Pancreas (tissue), 10 donors: ENCODE results near the gene TGM3. TPM values are rescaled to one million over a fixed set of nuclear protein-coding genes. Genes with fewer than 3 reads are reported as not detected.

Experiments used
- ATAC-seq, 4 donors: fragments of 200-7000 bp; cut with Tn5 transposase; one replicate each; pipeline versions ENCODE4 v1.8.0 to v1.9.1; 2020; ENCODE audit warnings: mild to moderate bottlenecking in 4 of 4, moderate library complexity in 4 of 4
- DNase-seq, 6 donors: peaks; one replicate each; pipeline ENCODE4 v3.0.0-alpha.2; 2020
- FAIRE-seq: peaks from 2 replicates; lab custom pipeline; 2012; peaks lifted over from hg19 to GRCh38; lab: Jason Lieb, UNC
- H3K27ac ChIP-seq, 4 donors: fragments of 200-600 bp; sonication (generic); 1 replicate in 3 of 4; 2 replicates in 1 of 4; pipeline versions ENCODE4 v1.5.0 to v1.8.0; 2020
- H3K27me3 ChIP-seq, 4 donors: fragments of 200-600 bp; one replicate each; pipeline ENCODE4 v1.8.0; 2021
- H3K36me3 ChIP-seq, 3 donors: fragments of 200-600 bp; sonication (generic) in 1 of 3; one replicate each; pipeline versions ENCODE4 v1.5.0 to v1.8.0; 2020 to 2021
- H3K4me1 ChIP-seq, 3 donors: fragments of 200-600 bp; one replicate each; pipeline ENCODE4 v1.8.0; 2021
- H3K4me3 ChIP-seq, 4 donors: fragments of 200-600 bp; sonication (generic) in 2 of 4; one replicate each; pipeline versions ENCODE4 v1.5.0 to v1.8.0; 2020 to 2021
- H3K9me3 ChIP-seq, 4 donors: fragments of 200-600 bp; one replicate each; pipeline ENCODE4 v1.8.0; 2021
- CTCF ChIP-seq, 4 donors: fragments of 200-600 bp; sonication (generic) in 3 of 4; IDR thresholded peaks; one replicate each; pipeline versions ENCODE4 v1.5.0 to v1.8.0; 2021; ENCODE audit warnings: antibody characterized with exemption in 4 of 4
- WGBS, 2 donors: extraction: QIAGEN DNeasy Blood & Tissue Kit; methylation state at CpG; one replicate each; pipeline ENCODE4 v1.1.7; 2013; 5-methylcytosine and 5-hydroxymethylcytosine counted together
- intact Hi-C, 3 donors: fragments of 100-400 bp; cut with DNase I; formaldehyde crosslinking; loops; one replicate each; pipeline versions ENCODE4 v1.11.1 to v1.14.2; 2022
- polyA plus RNA-seq, 2 donors: library from polyadenylated mRNA; stranded (reverse); fragments of 200-250 nt; gene quantifications; one replicate each; pipeline ENCODE4 v1.2.3, GENCODE V29; 2013
- total RNA-seq, 6 donors: library from RNA; stranded (reverse); fragmentation: NEBNext Ultra II Directional in 4 of 6; extraction: Animal tissue kit (Norgen Biotek cat#: 25700) in 4 of 6; gene quantifications; one replicate each; pipeline versions ENCODE4 v1.2.1 to v1.2.4, GENCODE V29; 2021 to 2023
- donor health status: healthy with polysubstance abuse.
- donor health status: DM: no; HTN: no; CAD: no; lungs with moderate emphysema.
- donor health status: DM: no; HTN: no; CAD: no.
- donor health status: control.
- donor health status: control.
- donor health status: Bipolar disorder and iron deficiency.
- donor health status: DM: yes; HTN: yes; CAD: no.
- donor health status: DM: no; HTN: no; CAD: no.
- donor health status: DM: no; HTN: no; CAD: no.
- donor health status: DM: yes; HTN: yes; CAD: no.

Gene TGM3
- total and polyA plus RNA-seq, 8 donors, result 0.06 to 0.40 (median 0.31) TPM; not detected in 3

- TF ChIP-seq CTCF (IDR thresholded peaks at IDR 0.05), result no peak
- Histone ChIP-seq H3K4me3 (no peak overlapping the region), H3K9me3 (no peaks in the 10 kb centered on the region), H3K27ac (no peak overlapping the region), H3K4me1 (no peaks in the 10 kb centered on the region), H3K36me3 (no peaks in the 10 kb centered on the region), H3K27me3 (peaks cover 0 to 3% (median 0%) of the 10 kb centered on the region in 4 donors)
- FAIRE-seq (no peak), ATAC-seq (no peak), DNase-seq (no peak)
- intact Hi-C loops, result no loop called here
- 65 to 71% methylated on average over 5 of the region's 5 CpGs for WGBS, 2 donors
Observed at GRCh38 chr20:2350606-2351005, 54.8 kb downstream of the TGM3 start.

- TF ChIP-seq CTCF (IDR thresholded peaks at IDR 0.05), result no peak
- intact Hi-C loops, result no loop called here
- no peaks in the 10 kb centered on the region for H3K4me1 ChIP-seq
- no peak for ATAC-seq
- no peak overlapping the region for H3K27ac ChIP-seq
- H3K9me3 ChIP-seq, result no peaks in the 10 kb centered on the region
- no peaks in the 10 kb centered on the region for H3K36me3 ChIP-seq
- DNase-seq, result no peak
- no peak for FAIRE-seq
- peaks cover 0 to 3% (median 0%) of the 10 kb centered on the region in 4 donors for H3K27me3 ChIP-seq
- H3K4me3 ChIP-seq, result no peak overlapping the region
- 60 to 69% methylated on average over 3 of the region's 3 CpGs for whole genome bisulfite sequencing, 2 donors
Observed at GRCh38 chr20:2353231-2353630, 57.4 kb downstream of the TGM3 start.

DNA sequence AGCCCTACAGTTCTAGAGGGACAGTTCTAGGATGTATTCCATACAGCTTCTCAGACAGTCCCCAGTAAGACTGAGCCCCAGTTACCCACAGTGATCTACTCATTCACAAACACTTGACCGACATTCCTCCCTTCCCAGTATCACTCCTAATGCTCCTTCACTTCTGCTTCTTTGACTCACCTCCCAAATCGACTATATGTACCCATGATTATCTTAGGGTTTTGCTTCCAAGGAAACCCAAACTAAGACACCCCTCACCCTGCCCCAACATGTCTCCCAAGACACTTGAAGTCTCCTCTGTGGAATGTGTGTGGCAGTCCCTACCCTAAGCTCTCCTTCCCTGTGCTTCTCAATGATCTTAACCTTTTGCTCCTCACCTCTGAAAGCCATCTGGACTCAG, 61.3 kb downstream of the TGM3 start:
- peaks cover 0 to 3% (median 0%) of the 10 kb centered on the region in 4 donors for H3K27me3 ChIP-seq
- no peak overlapping the region for H3K27ac ChIP-seq
- H3K36me3 ChIP-seq, result no peaks in the 10 kb centered on the region
- H3K4me3 ChIP-seq, result no peak overlapping the region
- intact Hi-C loops, result no loop called here
- no peak for FAIRE-seq
- DNase-seq, result no peak
- H3K4me1 ChIP-seq, result no peaks in the 10 kb centered on the region
- WGBS, 2 donors, result 36 to 38% methylated on average over 2 of the region's 2 CpGs
- ATAC-seq, result no peak
- no peak for TF ChIP-seq CTCF (IDR thresholded peaks at IDR 0.05)
- peaks cover 0 to 6% (median 0%) of the 10 kb centered on the region in 4 donors for H3K9me3 ChIP-seq

GRCh38 chr20:2358006-2358405, 62.2 kb downstream of the TGM3 start:
- no peak for ATAC-seq
- Histone ChIP-seq H3K4me1 (no peaks in the 10 kb centered on the region), H3K36me3 (no peaks in the 10 kb centered on the region), H3K27me3 (peaks cover 0 to 3% (median 0%) of the 10 kb centered on the region in 4 donors), H3K4me3 (no peak overlapping the region), H3K9me3 (peaks cover 0 to 6% (median 0%) of the 10 kb centered on the region in 4 donors), H3K27ac (no peak overlapping the region)
- TF ChIP-seq CTCF (IDR thresholded peaks at IDR 0.05), result no peak
- WGBS, 2 donors, result 54 to 85% methylated on average over 3 of the region's 3 CpGs
- no peak for FAIRE-seq
- DNase-seq, result no peak
- intact Hi-C loops, result no loop called here

DNA sequence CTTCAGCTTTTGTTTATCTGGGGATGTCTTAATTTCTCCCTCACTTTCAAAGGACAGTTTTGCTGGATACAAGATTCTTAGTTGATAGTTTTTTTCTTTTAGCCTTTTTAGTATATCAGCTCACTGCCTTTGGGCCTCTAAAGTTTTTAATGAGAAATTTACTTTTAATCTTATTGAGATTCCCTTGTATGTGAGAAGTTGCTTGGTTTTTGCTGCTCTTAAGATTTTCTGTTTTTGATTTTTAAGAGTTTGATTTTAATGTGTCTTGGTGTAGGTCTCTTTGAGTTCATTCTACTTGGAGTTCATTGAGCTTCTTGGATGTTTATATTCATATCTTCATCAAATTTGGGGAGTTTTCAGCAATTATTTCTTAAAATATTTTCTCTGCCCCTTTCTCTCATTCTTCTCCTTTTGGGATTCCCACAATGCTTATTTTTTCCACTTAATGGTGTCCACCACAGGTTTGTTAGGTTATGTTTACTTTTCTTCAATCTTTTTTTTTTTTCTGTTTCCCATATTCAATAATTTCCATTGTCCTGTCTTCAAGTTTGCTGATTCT, 65.3 kb downstream of the TGM3 start:
- no peak for ATAC-seq
- Histone ChIP-seq H3K27me3 (no peaks in the 10 kb centered on the region), H3K4me1 (no peaks in the 10 kb centered on the region), H3K9me3 (peaks cover 0 to 6% (median 0%) of the 10 kb centered on the region in 4 donors), H3K36me3 (no peaks in the 10 kb centered on the region), H3K27ac (no peak overlapping the region), H3K4me3 (no peak overlapping the region)
- no peak for FAIRE-seq
- intact Hi-C loops, result no loop called here
- no peak for TF ChIP-seq CTCF (IDR thresholded peaks at IDR 0.05)
- DNase-seq, result no peak
